Measurements from ENCODE around the gene HDGFL3. TPM values are rescaled to one million over a fixed set of nuclear protein-coding genes. Genes with fewer than 3 reads are reported as not detected.

The HDGFL3 gene
- polyA plus RNA-seq, 3 donors from 2014 or later, result 6.8 to 21.6 (median 10.6) TPM

Other genes with a start within 250 kb of the HDGFL3 start
- gene RAMAC, start 221.6 kb downstream of the HDGFL3 start, polyA plus RNA-seq, result 10 to 100 TPM; 37.8 to 75.7 (median 52.6) TPM
- gene C15orf40, start 196.2 kb downstream of the HDGFL3 start, polyA plus RNA-seq, result 10 to 100 TPM; 48.1 to 56.5 (median 48.7) TPM
- gene BTBD1, start 140.6 kb downstream of the HDGFL3 start, polyA plus RNA-seq, result 10 to 100 TPM; 45.6 to 61.9 (median 56.1) TPM
- gene TM6SF1, start 100.2 kb downstream of the HDGFL3 start, polyA plus RNA-seq, result 10 to 100 TPM; 17.2 to 20.2 (median 17.9) TPM
- gene BNC1, start 76.8 kb upstream of the HDGFL3 start, polyA plus RNA-seq, result not detected
- not detected for gene SH3GL3, start 239.5 kb upstream of the HDGFL3 start, polyA plus RNA-seq

Measured in immature natural killer cell (primary cell).